COLO829 (cell line): ENCODE data around the gene DAPK1.

Source experiments
- DNase-seq: peaks from one replicate; pipeline ENCODE4 v3.0.0; 2012; ENCODE audit warnings: low spot score

The DAPK1 gene

GRCh38 chr9:87497604-87498045, at the start of gene DAPK1:
Gene DAPK1, plus strand, starts transcription at chr9:87497867. Its CDS starts 1,211 bp downstream, at chr9:87499078.
- DNase-seq: no peak

- no peak for DNase-seq
Measured at GRCh38 chr9:87451149-87451548, 46.5 kb upstream of the DAPK1 start.

GRCh38 chr9:87455407-87455806, 42.3 kb upstream of the DAPK1 start:
- no peak for DNase-seq

GRCh38 chr9:87461256-87461655, 36.4 kb upstream of the DAPK1 start:
- DNase-seq: no peak

GRCh38 chr9:87464110-87464991, 33.3 kb upstream of the DAPK1 start:
- DNase-seq: peak; percentile 39

- DNase-seq: no peak
Measured at GRCh38 chr9:87464992-87465378, 32.7 kb upstream of the DAPK1 start.

GRCh38 chr9:87465816-87466215, 31.9 kb upstream of the DAPK1 start:
- DNase-seq: no peak

- no peak for DNase-seq
Measured at GRCh38 chr9:87467187-87467586, 30.5 kb upstream of the DAPK1 start.

- DNase-seq: no peak
Measured at GRCh38 chr9:87469793-87470465, 27.7 kb upstream of the DAPK1 start.

GRCh38 chr9:87471746-87472145, 25.9 kb upstream of the DAPK1 start:
- no peak for DNase-seq

- no peak for DNase-seq
Measured at GRCh38 chr9:87475463-87475862, 22.2 kb upstream of the DAPK1 start.

GRCh38 chr9:87478226-87478992, 19.3 kb upstream of the DAPK1 start:
- DNase-seq: no peak

GRCh38 chr9:87479801-87480201, 17.9 kb upstream of the DAPK1 start:
- no peak for DNase-seq

GRCh38 chr9:87481890-87482855, 15.5 kb upstream of the DAPK1 start:
- no peak for DNase-seq

- no peak for DNase-seq
Measured at GRCh38 chr9:87490225-87490624, 7.4 kb upstream of the DAPK1 start.

GRCh38 chr9:87490907-87491306, 6.8 kb upstream of the DAPK1 start:
- DNase-seq: no peak

GRCh38 chr9:87491523-87491922, 6.1 kb upstream of the DAPK1 start:
- DNase-seq: no peak

- no peak for DNase-seq
Measured at GRCh38 chr9:87492642-87493041, 5.0 kb upstream of the DAPK1 start.

- DNase-seq: peak; percentile 96
Measured at GRCh38 chr9:87494970-87495471, 2.6 kb upstream of the DAPK1 start.

GRCh38 chr9:87497080-87497603, 525 bp upstream of the DAPK1 start:
- DNase-seq: no peak
